Neural progenitor cell (in vitro differentiated cells): ENCODE measurements around the gene BCL2L13.

Experiments
- CTCF ChIP-seq: fragments of 200-600 bp; sonication (generic); IDR thresholded peaks from 2 replicates; pipeline ENCODE4 v1.5.1; 2017; ENCODE audit warnings: antibody characterized with exemption, mild to moderate bottlenecking
- EZH2 ChIP-seq: fragments of 200-600 bp; sonication (generic); IDR thresholded peaks from 2 replicates; pipeline ENCODE4 v1.6.1; 2017; ENCODE audit warnings: antibody characterized with exemption, mild to moderate bottlenecking, moderate library complexity

- TF ChIP-seq CTCF (no peak), EZH2 (no peak)
Observed at GRCh38 chr22:17724241-17724640, 85.7 kb downstream of the BCL2L13 start.
